Amniotic epithelial cell (primary cell): Measurements from ENCODE around the gene SIGLEC12.
"Not testable (repeated sequence)": the region's sequence is repeated elsewhere in the genome, so short reads cannot be mapped to it uniquely, and the experiment has no call there.

Experiments used
- DNase-seq: peaks from one replicate; pipeline ENCODE4 v3.0.0-alpha.2; 2010; ENCODE audit warnings: low read depth

The SIGLEC12 gene

GRCh38 chr19:51479531-51480331, 21.9 kb downstream of the SIGLEC12 start:
- no peak for DNase-seq

- DNase-seq: no peak
Observed at GRCh38 chr19:51478381-51479234, 23.0 kb downstream of the SIGLEC12 start, which contains the start of gene CEACAM18. Gene CEACAM18 (plus strand): TSS chr19:51478539.

- DNase-seq: no peak
Observed at GRCh38 chr19:51477344-51477743, 24.3 kb downstream of the SIGLEC12 start.

GRCh38 chr19:51476164-51476563, 25.4 kb downstream of the SIGLEC12 start:
- no peak for DNase-seq

- peak; percentile 48 for DNase-seq
Observed at GRCh38 chr19:51473009-51473707, 28.4 kb downstream of the SIGLEC12 start.

- DNase-seq: no peak
Observed at GRCh38 chr19:51472607-51473006, 29.0 kb downstream of the SIGLEC12 start.

- DNase-seq: no peak
Observed at GRCh38 chr19:51471527-51471926, 30.1 kb downstream of the SIGLEC12 start.

- peak; percentile 23 for DNase-seq
Observed at GRCh38 chr19:51470966-51471365, 30.6 kb downstream of the SIGLEC12 start.

- DNase-seq: no peak
Observed at GRCh38 chr19:51469629-51470028, 32.0 kb downstream of the SIGLEC12 start.

GRCh38 chr19:51469162-51469561, 32.4 kb downstream of the SIGLEC12 start:
- DNase-seq: no peak

GRCh38 chr19:51468545-51468920, 33.1 kb downstream of the SIGLEC12 start:
- no peak for DNase-seq

- DNase-seq: no peak
Observed at GRCh38 chr19:51467864-51468544, 33.6 kb downstream of the SIGLEC12 start.

- no peak for DNase-seq
Observed at GRCh38 chr19:51466723-51467122, 34.9 kb downstream of the SIGLEC12 start.

GRCh38 chr19:51463976-51464581, 37.5 kb downstream of the SIGLEC12 start:
- DNase-seq: not testable (repeated sequence)

GRCh38 chr19:51462681-51463080, 38.9 kb downstream of the SIGLEC12 start:
- no peak for DNase-seq

- DNase-seq: no peak
Observed at GRCh38 chr19:51462276-51462675, 39.3 kb downstream of the SIGLEC12 start.

GRCh38 chr19:51461723-51462161, 39.9 kb downstream of the SIGLEC12 start:
- no peak for DNase-seq

GRCh38 chr19:51460164-51460992, 41.2 kb downstream of the SIGLEC12 start:
- no peak for DNase-seq

GRCh38 chr19:51458899-51459505, 42.6 kb downstream of the SIGLEC12 start:
- DNase-seq: no peak

GRCh38 chr19:51458051-51458645, 43.5 kb downstream of the SIGLEC12 start, which contains the start of gene SIGLEC8:
Gene SIGLEC8 (minus strand): TSS chr19:51458454. CDS start chr19:51458387, 67 bp downstream.
- DNase-seq: no peak
